ENCODE results near the gene RNF215.
"Not testable (repeated sequence)": the region's sequence is repeated elsewhere in the genome, so short reads cannot be mapped to it uniquely, and the experiment has no call there.

Gene RNF215

GRCh38 chr22:30408388-30409102, 21.3 kb upstream of the RNF215 start:
- no peak overlapping the region for H3K4me2 ChIP-seq (ENCODE audit: low read length)
- no CpG with 5 or more reads among the region's 13 CpGs for WGBS (ENCODE audit: extremely low coverage, insufficient coverage, low lambda C conversion rate)
- no peaks in the 10 kb centered on the region for H3K79me1 ChIP-seq (ENCODE audit: low read length)
- no peaks in the 10 kb centered on the region for H3K36me3 ChIP-seq (ENCODE audit: control insufficient read depth, insufficient read depth, low read length)
- H2BK15ac ChIP-seq (replicated peaks; ENCODE audit: low read depth) = no peak overlapping the region
- no peak overlapping the region for H2BK5ac ChIP-seq (ENCODE audit: low read length)
- H3K4me1 ChIP-seq (ENCODE audit: control insufficient read depth, low read depth, low read length) = no peaks in the 10 kb centered on the region
- no peak overlapping the region for H2BK120ac ChIP-seq (ENCODE audit: low read depth, low read length)
- H2AK5ac ChIP-seq (ENCODE audit: low read length) = no peak overlapping the region
- H3K4ac ChIP-seq (ENCODE audit: low read depth, low read length) = no peak overlapping the region
- DNase-seq = no peak
- H3K9ac ChIP-seq (ENCODE audit: low read length) = no peak overlapping the region
- H3K4me3 ChIP-seq (ENCODE audit: low read length) = no peak overlapping the region
- no peaks in the 10 kb centered on the region for H3K79me2 ChIP-seq (ENCODE audit: control insufficient read depth, insufficient read depth, low read length)
- no peaks in the 10 kb centered on the region for H3K27me3 ChIP-seq (ENCODE audit: insufficient read depth, low read length, poor library complexity)
- H3K23ac ChIP-seq (ENCODE audit: low read length) = no peak overlapping the region
- H3K18ac ChIP-seq (ENCODE audit: low read length) = no peak overlapping the region
- H4K5ac ChIP-seq (ENCODE audit: low read length) = no peak overlapping the region
- H4K8ac ChIP-seq (ENCODE audit: low read depth, low read length) = no peak overlapping the region
- H3K27ac ChIP-seq (ENCODE audit: low read depth, low read length) = no peak overlapping the region
- no peak overlapping the region for H3K56ac ChIP-seq (ENCODE audit: low read length)

DNA sequence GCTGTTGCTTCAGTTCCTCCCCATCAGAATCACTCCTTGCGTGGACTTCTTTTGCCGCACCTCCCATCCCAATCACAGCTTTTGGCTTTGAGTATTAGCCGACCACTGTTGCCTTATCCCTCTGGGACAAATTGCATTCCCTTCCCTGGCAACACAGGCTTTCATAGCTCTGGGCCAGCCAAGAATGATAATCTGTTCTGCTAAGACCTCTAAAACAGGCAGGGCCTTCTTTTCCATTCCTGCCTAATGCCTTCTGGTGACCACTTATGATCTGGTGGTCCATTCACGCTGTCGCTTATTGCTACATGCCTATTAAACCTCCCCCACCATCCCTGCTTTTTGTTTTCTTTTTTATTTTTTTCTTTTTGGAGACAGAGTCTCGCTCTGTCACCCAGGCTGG, 19.2 kb upstream of the RNF215 start:
- no peaks in the 10 kb centered on the region for H3K27me3 ChIP-seq (ENCODE audit: insufficient read depth, low read length, poor library complexity)
- H2AK5ac ChIP-seq (ENCODE audit: low read length) = no peak overlapping the region
- H3K79me2 ChIP-seq (ENCODE audit: control insufficient read depth, insufficient read depth, low read length) = no peaks in the 10 kb centered on the region
- H3K23ac ChIP-seq (ENCODE audit: low read length) = no peak overlapping the region
- no peak overlapping the region for H4K5ac ChIP-seq (ENCODE audit: low read length)
- H3K9ac ChIP-seq (ENCODE audit: low read length) = no peak overlapping the region
- H3K4me2 ChIP-seq (ENCODE audit: low read length) = no peak overlapping the region
- no peak overlapping the region for H3K4me3 ChIP-seq (ENCODE audit: low read length)
- H4K8ac ChIP-seq (ENCODE audit: low read depth, low read length) = no peak overlapping the region
- DNase-seq = no peak
- H2BK120ac ChIP-seq (ENCODE audit: low read depth, low read length) = no peak overlapping the region
- H3K79me1 ChIP-seq (ENCODE audit: low read length) = no peaks in the 10 kb centered on the region
- no peak overlapping the region for H2BK5ac ChIP-seq (ENCODE audit: low read length)
- H3K18ac ChIP-seq (ENCODE audit: low read length) = no peak overlapping the region
- H3K4me1 ChIP-seq (ENCODE audit: control insufficient read depth, low read depth, low read length) = no peaks in the 10 kb centered on the region
- no peak overlapping the region for H3K27ac ChIP-seq (ENCODE audit: low read depth, low read length)
- H3K36me3 ChIP-seq (ENCODE audit: control insufficient read depth, insufficient read depth, low read length) = no peaks in the 10 kb centered on the region
- no peak overlapping the region for H3K56ac ChIP-seq (ENCODE audit: low read length)
- H3K4ac ChIP-seq (ENCODE audit: low read depth, low read length) = no peak overlapping the region
- no CpG with 5 or more reads among the region's 6 CpGs for WGBS (ENCODE audit: extremely low coverage, insufficient coverage, low lambda C conversion rate)
- H2BK15ac ChIP-seq (replicated peaks; ENCODE audit: low read depth) = no peak overlapping the region

DNA sequence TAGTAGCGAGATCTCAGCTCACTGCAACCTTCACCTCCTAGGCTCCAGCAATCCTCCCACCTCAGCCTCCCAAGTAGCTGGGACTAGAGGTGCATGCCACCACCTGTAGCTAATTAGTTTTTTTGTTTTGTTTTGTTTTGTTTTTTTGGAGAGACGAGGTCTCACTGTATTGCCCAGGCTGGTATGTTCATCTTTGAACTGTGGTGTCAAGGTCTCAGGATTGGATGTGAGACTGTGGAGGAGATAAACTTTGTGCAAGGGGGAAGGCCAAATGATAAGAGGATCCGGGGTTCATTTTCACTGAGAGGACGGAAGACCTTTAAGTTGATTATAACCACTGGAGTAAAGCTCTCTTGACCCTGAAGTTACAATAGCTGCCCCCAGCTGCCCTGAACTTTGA, 18.5 kb upstream of the RNF215 start:
- Histone ChIP-seq H2BK5ac (ENCODE audit: low read length) (no peak overlapping the region), H3K79me2 (ENCODE audit: control insufficient read depth, insufficient read depth, low read length) (no peaks in the 10 kb centered on the region), H3K23ac (ENCODE audit: low read length) (no peak overlapping the region), H2AK5ac (ENCODE audit: low read length) (no peak overlapping the region), H4K8ac (ENCODE audit: low read depth, low read length) (no peak overlapping the region), H3K4me2 (ENCODE audit: low read length) (no peak overlapping the region), H3K27me3 (ENCODE audit: insufficient read depth, low read length, poor library complexity) (no peaks in the 10 kb centered on the region), H2BK120ac (ENCODE audit: low read depth, low read length) (no peak overlapping the region), H3K18ac (ENCODE audit: low read length) (no peak overlapping the region), H3K4ac (ENCODE audit: low read depth, low read length) (no peak overlapping the region), H3K9ac (ENCODE audit: low read length) (no peak overlapping the region), H3K56ac (ENCODE audit: low read length) (no peak overlapping the region), H3K4me3 (ENCODE audit: low read length) (no peak overlapping the region), H2BK15ac (replicated peaks; ENCODE audit: low read depth) (no peak overlapping the region), H3K79me1 (ENCODE audit: low read length) (no peaks in the 10 kb centered on the region), H3K36me3 (ENCODE audit: control insufficient read depth, insufficient read depth, low read length) (no peaks in the 10 kb centered on the region), H4K5ac (ENCODE audit: low read length) (no peak overlapping the region), H3K27ac (ENCODE audit: low read depth, low read length) (no peak overlapping the region), H3K4me1 (ENCODE audit: control insufficient read depth, low read depth, low read length) (no peaks in the 10 kb centered on the region)
- no peak for DNase-seq
- no CpG with 5 or more reads among the region's 4 CpGs for WGBS (ENCODE audit: extremely low coverage, insufficient coverage, low lambda C conversion rate)

DNA sequence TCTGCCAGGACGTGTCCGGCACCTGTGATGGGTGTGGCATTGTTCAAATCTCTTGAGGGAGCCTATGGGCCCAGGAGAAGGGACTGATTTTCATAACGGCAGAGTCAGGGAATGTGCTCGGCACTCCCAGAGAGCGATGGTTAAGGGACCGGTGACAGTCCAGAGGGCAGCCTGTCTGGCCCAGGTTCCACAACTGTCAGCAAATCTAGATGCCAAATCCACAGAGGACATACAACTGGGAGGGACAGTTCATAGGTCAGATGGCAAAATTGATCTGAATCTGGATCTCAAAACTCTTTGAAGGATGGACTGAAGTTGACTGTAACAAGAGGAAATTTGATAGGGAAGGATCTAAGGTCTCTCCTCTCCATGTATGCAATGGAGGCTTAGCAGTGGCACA, 17.1 kb upstream of the RNF215 start:
- Histone ChIP-seq H3K27me3 (ENCODE audit: insufficient read depth, low read length, poor library complexity) (no peaks in the 10 kb centered on the region), H4K8ac (ENCODE audit: low read depth, low read length) (no peak overlapping the region), H2BK5ac (ENCODE audit: low read length) (no peak overlapping the region), H3K56ac (ENCODE audit: low read length) (no peak overlapping the region), H3K79me1 (ENCODE audit: low read length) (no peaks in the 10 kb centered on the region), H3K18ac (ENCODE audit: low read length) (no peak overlapping the region), H3K9ac (ENCODE audit: low read length) (no peak overlapping the region), H3K36me3 (ENCODE audit: control insufficient read depth, insufficient read depth, low read length) (no peaks in the 10 kb centered on the region), H2BK15ac (replicated peaks; ENCODE audit: low read depth) (no peak overlapping the region), H3K4me2 (ENCODE audit: low read length) (no peak overlapping the region), H2AK5ac (ENCODE audit: low read length) (no peak overlapping the region), H3K4ac (ENCODE audit: low read depth, low read length) (no peak overlapping the region), H3K27ac (ENCODE audit: low read depth, low read length) (no peak overlapping the region), H3K23ac (ENCODE audit: low read length) (no peak overlapping the region), H3K4me3 (ENCODE audit: low read length) (no peak overlapping the region), H2BK120ac (ENCODE audit: low read depth, low read length) (no peak overlapping the region), H3K4me1 (ENCODE audit: control insufficient read depth, low read depth, low read length) (no peaks in the 10 kb centered on the region), H4K5ac (ENCODE audit: low read length) (no peak overlapping the region), H3K79me2 (ENCODE audit: control insufficient read depth, insufficient read depth, low read length) (no peaks in the 10 kb centered on the region)
- DNase-seq = no peak
- no CpG with 5 or more reads among the region's 6 CpGs for WGBS (ENCODE audit: extremely low coverage, insufficient coverage, low lambda C conversion rate)

DNA sequence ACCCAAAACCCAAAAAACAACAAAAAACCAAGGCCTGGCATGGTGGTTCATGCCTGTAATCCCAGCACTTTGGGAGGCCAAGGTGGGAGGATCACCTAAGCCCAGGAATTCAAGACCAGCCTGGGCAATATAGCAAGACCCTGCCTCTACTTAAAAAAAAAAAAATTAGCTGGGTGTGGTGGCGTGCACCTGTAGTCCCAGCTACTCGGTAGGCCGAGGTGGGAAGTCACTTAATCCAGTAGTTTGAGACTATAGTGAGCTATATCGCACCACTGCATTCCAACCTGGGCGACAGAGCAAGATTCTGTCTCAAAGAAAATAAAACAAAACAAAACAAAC, 15.5 kb upstream of the RNF215 start:
- H3K27ac ChIP-seq (ENCODE audit: low read depth, low read length); H3K4me2 ChIP-seq (ENCODE audit: low read length); H3K23ac ChIP-seq (ENCODE audit: low read length); H2BK15ac ChIP-seq (replicated peaks; ENCODE audit: low read depth); H3K56ac ChIP-seq (ENCODE audit: low read length); H3K4me3 ChIP-seq (ENCODE audit: low read length); H2BK120ac ChIP-seq (ENCODE audit: low read depth, low read length); H2AK5ac ChIP-seq (ENCODE audit: low read length); H3K18ac ChIP-seq (ENCODE audit: low read length); H3K4me1 ChIP-seq (ENCODE audit: control insufficient read depth, low read depth, low read length); H4K8ac ChIP-seq (ENCODE audit: low read depth, low read length); H3K79me2 ChIP-seq (ENCODE audit: control insufficient read depth, insufficient read depth, low read length); H4K5ac ChIP-seq (ENCODE audit: low read length); H3K4ac ChIP-seq (ENCODE audit: low read depth, low read length); H3K36me3 ChIP-seq (ENCODE audit: control insufficient read depth, insufficient read depth, low read length); H2BK5ac ChIP-seq (ENCODE audit: low read length); H3K27me3 ChIP-seq (ENCODE audit: insufficient read depth, low read length, poor library complexity); DNase-seq; H3K79me1 ChIP-seq (ENCODE audit: low read length); H3K9ac ChIP-seq (ENCODE audit: low read length): not testable (repeated sequence)
- no CpG with 5 or more reads among the region's 5 CpGs for WGBS (ENCODE audit: extremely low coverage, insufficient coverage, low lambda C conversion rate)
